Fibroblast of lung (primary cell): Measurements from ENCODE around the gene PDE6A. TPM values are rescaled to one million over a fixed set of nuclear protein-coding genes. Genes with fewer than 3 reads are reported as not detected.
A peak's percentile ranks its signal among the peaks of the same experiment; 100 is the strongest.

Experiments used
- DNase-seq, 2 donors: peaks; one replicate each; pipeline versions ENCODE4 v3.0.0 to v3.0.0-alpha.2; 2010; ENCODE audit warnings: low read depth in 2 of 2
- H2AFZ ChIP-seq: 2 replicates; pipeline ENCODE4 v1.5.1; 2012; ENCODE audit warnings: low read length, control low read depth, inconsistent platforms
- H3K27ac ChIP-seq: 2 replicates; pipeline ENCODE4 v1.5.1; 2011; ENCODE audit warnings: low read length, control low read depth; ENCODE audit not compliant: insufficient read depth
- H3K27me3 ChIP-seq: 2 replicates; pipeline ENCODE4 v1.5.1; 2011; ENCODE audit warnings: mild to moderate bottlenecking, low read length; ENCODE audit not compliant: control insufficient read depth, insufficient read depth
- H3K36me3 ChIP-seq: 2 replicates; pipeline ENCODE4 v1.5.1; 2011; ENCODE audit warnings: low read length; ENCODE audit not compliant: control insufficient read depth, insufficient read depth
- H3K4me1 ChIP-seq: 2 replicates; pipeline ENCODE4 v1.5.1; 2011; ENCODE audit warnings: low read length; ENCODE audit not compliant: control insufficient read depth, insufficient read depth; ENCODE audit errors: extremely low read depth
- H3K4me2 ChIP-seq: 2 replicates; pipeline ENCODE4 v1.5.1; 2011; ENCODE audit warnings: low read length, control low read depth; ENCODE audit not compliant: insufficient read depth; ENCODE audit errors: extremely low read depth
- H3K4me3 ChIP-seq, 4 experiments: fragments of 200-600 bp in 1 of 4; sonication (generic) in 1 of 4; replicated peaks in 1 of 4; 2 replicates each; pipeline ENCODE4 v1.5.1; 2011 to 2016; ENCODE audit warnings: low read length in 4 of 4, low read depth in 3 of 4, mild to moderate bottlenecking in 3 of 4, control low read depth in 2 of 4, inconsistent platforms in 1 of 4, mixed read lengths in 1 of 4; ENCODE audit not compliant: insufficient read depth in 1 of 4; ENCODE audit errors: control extremely low read depth in 1 of 4
- H3K79me2 ChIP-seq: 2 replicates; pipeline ENCODE4 v1.5.1; 2012; ENCODE audit warnings: mild to moderate bottlenecking, low read length, inconsistent platforms; ENCODE audit not compliant: control insufficient read depth, insufficient read depth
- H3K9ac ChIP-seq: 2 replicates; pipeline ENCODE4 v1.5.1; 2011; ENCODE audit warnings: mild to moderate bottlenecking, low read length, control low read depth; ENCODE audit not compliant: insufficient read depth
- H3K9me3 ChIP-seq: 2 replicates; pipeline ENCODE4 v1.5.1; 2012; ENCODE audit warnings: low read depth, low read length; ENCODE audit not compliant: control insufficient read depth, insufficient read depth
- H4K20me1 ChIP-seq: 2 replicates; pipeline ENCODE4 v1.5.1; 2011; ENCODE audit warnings: low read length; ENCODE audit not compliant: control insufficient read depth, insufficient read depth; ENCODE audit errors: extremely low read depth
- EZH2 ChIP-seq: IDR thresholded peaks from 2 replicates; pipeline ENCODE4 v1.5.1; 2012; ENCODE audit warnings: low read length, control low read depth, mild to moderate bottlenecking; ENCODE audit errors: missing control alignments
- polyA plus RNA-seq, 2 donors: library from polyadenylated mRNA; depleted of rRNA in 1 of 2; stranded (reverse) in 1 of 2; unstranded in 1 of 2; fragments of >200 nt; gene quantifications; 2 replicates each; pipeline ENCODE4 v1.2.1, GENCODE V29; 2011 to 2012; ENCODE audit warnings: missing spikeins in 1 of 2
- total RNA-seq: library from RNA; depleted of rRNA; stranded (reverse); fragments of >200 nt; gene quantifications from 2 replicates; pipeline ENCODE4 v1.2.1, GENCODE V29; 2014
- TF ChIP-seq, protein P1 (sequence below), 2 donors: IDR thresholded peaks in 1 of 2; conservative IDR thresholded peaks in 1 of 2; 1 replicate in 1 of 2; 2 replicates in 1 of 2; pipeline ENCODE4 v1.5.1; 2011 to 2012; ENCODE audit warnings: low read length in 2 of 2, control low read depth in 1 of 2, inconsistent platforms in 1 of 2, low read depth in 1 of 2, mild to moderate bottlenecking in 1 of 2

Gene PDE6A
- total and polyA plus RNA-seq, 2 donors (not counting 1 experiment from before 2014, with no cell fraction given) = under 0.01 TPM; not detected in 1

DNA sequence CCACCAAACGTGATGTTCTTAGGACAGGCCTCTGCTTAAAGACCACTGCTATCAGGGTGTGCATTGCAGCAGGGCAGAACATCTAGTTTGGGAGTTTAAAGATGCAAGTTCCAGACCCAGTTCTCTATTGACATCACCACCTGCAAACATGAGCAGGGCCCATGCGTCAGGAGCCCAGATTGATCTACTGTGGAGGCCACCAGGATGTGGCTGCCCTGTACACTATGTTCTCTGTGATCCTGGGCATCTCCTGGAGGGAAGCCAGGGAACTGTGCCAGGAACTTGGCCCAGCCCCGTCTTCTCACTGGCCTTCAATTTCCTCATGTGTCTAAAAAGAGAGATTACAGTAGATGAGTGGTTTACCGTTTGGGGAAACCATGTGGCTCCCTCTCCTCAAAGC lies 87.1 kb downstream of the PDE6A start:
- no peak for TF ChIP-seq EZH2
- TF ChIP-seq, protein P1, sequence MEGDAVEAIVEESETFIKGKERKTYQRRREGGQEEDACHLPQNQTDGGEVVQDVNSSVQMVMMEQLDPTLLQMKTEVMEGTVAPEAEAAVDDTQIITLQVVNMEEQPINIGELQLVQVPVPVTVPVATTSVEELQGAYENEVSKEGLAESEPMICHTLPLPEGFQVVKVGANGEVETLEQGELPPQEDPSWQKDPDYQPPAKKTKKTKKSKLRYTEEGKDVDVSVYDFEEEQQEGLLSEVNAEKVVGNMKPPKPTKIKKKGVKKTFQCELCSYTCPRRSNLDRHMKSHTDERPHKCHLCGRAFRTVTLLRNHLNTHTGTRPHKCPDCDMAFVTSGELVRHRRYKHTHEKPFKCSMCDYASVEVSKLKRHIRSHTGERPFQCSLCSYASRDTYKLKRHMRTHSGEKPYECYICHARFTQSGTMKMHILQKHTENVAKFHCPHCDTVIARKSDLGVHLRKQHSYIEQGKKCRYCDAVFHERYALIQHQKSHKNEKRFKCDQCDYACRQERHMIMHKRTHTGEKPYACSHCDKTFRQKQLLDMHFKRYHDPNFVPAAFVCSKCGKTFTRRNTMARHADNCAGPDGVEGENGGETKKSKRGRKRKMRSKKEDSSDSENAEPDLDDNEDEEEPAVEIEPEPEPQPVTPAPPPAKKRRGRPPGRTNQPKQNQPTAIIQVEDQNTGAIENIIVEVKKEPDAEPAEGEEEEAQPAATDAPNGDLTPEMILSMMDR (conservative IDR thresholded peaks at IDR 0.05 in 1 of 2, IDR thresholded peaks at IDR 0.05 in 1 of 2; ENCODE audit: low read depth in 1 of 2, low read length in 2 of 2) = no peak
- Histone ChIP-seq H3K9me3 (no peaks in the 10 kb centered on the region), H3K79me2 (no peaks in the 10 kb centered on the region), H3K27me3 (no peaks in the 10 kb centered on the region), H3K4me1 (no peaks in the 10 kb centered on the region), H3K27ac (no peak overlapping the region), H4K20me1 (no peaks in the 10 kb centered on the region), H3K4me3 (no peak overlapping the region), H3K9ac (no peak overlapping the region), H2AFZ (no peak overlapping the region), H3K36me3 (no peaks in the 10 kb centered on the region), H3K4me2 (no peak overlapping the region)
- DNase-seq = peak; percentile 27 to 75

DNA sequence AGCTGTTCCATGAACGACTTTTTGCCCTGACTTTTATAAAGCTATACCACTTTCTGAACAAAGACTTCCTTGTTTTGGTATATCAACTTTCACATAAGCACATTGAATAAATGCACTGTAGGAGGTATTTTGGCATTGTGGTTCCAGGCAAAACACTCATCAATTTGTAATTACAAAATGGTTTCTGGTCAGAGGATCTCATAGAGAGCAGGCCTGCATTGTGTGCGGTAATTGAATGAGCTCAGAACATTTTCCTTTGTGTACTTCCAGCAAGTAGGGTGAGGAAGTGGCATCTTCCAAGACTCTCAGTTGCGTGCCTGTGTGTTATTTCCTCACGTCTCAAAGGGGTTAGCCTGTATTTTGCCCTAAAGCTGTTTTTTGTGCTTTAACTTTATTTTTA lies 89.2 kb downstream of the PDE6A start:
- Histone ChIP-seq H3K36me3 (no peaks in the 10 kb centered on the region), H3K4me3 (no peak overlapping the region), H3K4me1 (no peaks in the 10 kb centered on the region), H3K4me2 (no peak overlapping the region), H3K9me3 (no peaks in the 10 kb centered on the region), H3K9ac (no peak overlapping the region), H3K27me3 (no peaks in the 10 kb centered on the region), H2AFZ (no peak overlapping the region), H3K79me2 (no peaks in the 10 kb centered on the region), H4K20me1 (no peaks in the 10 kb centered on the region), H3K27ac (no peak overlapping the region)
- TF ChIP-seq EZH2 = no peak
- TF ChIP-seq, protein P1 (conservative IDR thresholded peaks at IDR 0.05 in 1 of 2, IDR thresholded peaks at IDR 0.05 in 1 of 2; ENCODE audit: low read depth in 1 of 2, low read length in 2 of 2) = no peak
- peak; percentile 45 to 47 for DNase-seq

DNA sequence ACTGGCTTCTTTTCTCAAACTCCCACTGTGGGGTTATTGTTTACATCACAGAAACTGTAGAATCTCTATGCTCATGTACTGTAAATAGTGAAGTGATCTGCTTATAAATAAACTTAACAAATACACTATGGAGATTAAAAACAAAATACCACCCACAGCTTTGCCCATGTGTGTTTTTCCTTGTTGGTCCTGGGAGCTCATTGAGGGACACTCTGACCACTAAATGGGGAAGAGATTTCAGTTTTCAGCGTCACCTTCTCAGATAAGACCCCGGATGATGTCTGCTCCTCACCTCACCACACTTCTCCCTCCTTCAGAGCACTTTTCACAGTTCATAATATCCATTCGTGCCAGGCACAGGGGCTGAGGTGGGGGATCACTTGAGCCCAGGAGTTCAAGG lies 89.7 kb downstream of the PDE6A start:
- no peak overlapping the region for H3K9ac ChIP-seq
- H3K4me1 ChIP-seq = no peaks in the 10 kb centered on the region
- H4K20me1 ChIP-seq = no peaks in the 10 kb centered on the region
- no peak overlapping the region for H3K4me2 ChIP-seq
- H3K79me2 ChIP-seq = no peaks in the 10 kb centered on the region
- no peaks in the 10 kb centered on the region for H3K27me3 ChIP-seq
- no peak overlapping the region for H3K4me3 ChIP-seq
- H2AFZ ChIP-seq = no peak overlapping the region
- H3K27ac ChIP-seq = no peak overlapping the region
- H3K9me3 ChIP-seq = no peaks in the 10 kb centered on the region
- no peak for TF ChIP-seq EZH2
- no peak for DNase-seq
- no peaks in the 10 kb centered on the region for H3K36me3 ChIP-seq
